Hepatocyte (in vitro differentiated cells): ENCODE data around the gene LRRC3B. TPM values are rescaled to one million over a fixed set of nuclear protein-coding genes. Genes with fewer than 3 reads are reported as not detected.

Experiments used
- DNase-seq: peaks from one replicate; pipeline ENCODE4 v3.0.0-alpha.2; 2016; ENCODE audit warnings: low spot score
- H2AFZ ChIP-seq: fragments of 200-600 bp; sonication (generic); 2 replicates; pipeline ENCODE4 v1.6.0; 2016; ENCODE audit warnings: antibody characterized with exemption, mild to moderate bottlenecking
- H3K27ac ChIP-seq: fragments of 200-600 bp; sonication (generic); 2 replicates; pipeline ENCODE4 v1.5.1; 2016; ENCODE audit warnings: mild to moderate bottlenecking
- H3K27me3 ChIP-seq: fragments of 200-600 bp; sonication (generic); 2 replicates; pipeline ENCODE4 v1.6.1; 2016
- H3K36me3 ChIP-seq: fragments of 200-600 bp; sonication (generic); replicated peaks from 2 replicates; pipeline ENCODE4 v1.5.1; 2016; ENCODE audit warnings: low read depth; ENCODE audit not compliant: insufficient read depth
- H3K4me1 ChIP-seq: fragments of 200-600 bp; sonication (generic); 2 replicates; pipeline ENCODE4 v1.5.1; 2016; ENCODE audit warnings: mild to moderate bottlenecking, moderate library complexity; ENCODE audit not compliant: insufficient read depth
- H3K4me2 ChIP-seq: fragments of 200-600 bp; sonication (generic); 2 replicates; pipeline ENCODE4 v1.6.0; 2016
- H3K4me3 ChIP-seq: fragments of 200-600 bp; sonication (generic); 2 replicates; pipeline ENCODE4 v1.5.1; 2016; ENCODE audit warnings: mild to moderate bottlenecking
- H3K79me2 ChIP-seq: fragments of 200-600 bp; sonication (generic); 2 replicates; pipeline ENCODE4 v1.6.0; 2017; ENCODE audit warnings: mild to moderate bottlenecking
- H3K9me2 ChIP-seq: fragments of 200-600 bp; sonication (generic); replicated peaks from 2 replicates; pipeline ENCODE4 v1.6.0; 2017; ENCODE audit warnings: mild to moderate bottlenecking; ENCODE audit not compliant: insufficient read depth
- H3K9me3 ChIP-seq: fragments of 200-600 bp; sonication (generic); 2 replicates; pipeline ENCODE4 v1.5.1; 2016; ENCODE audit warnings: low read depth, mild to moderate bottlenecking
- H4K20me1 ChIP-seq: fragments of 200-600 bp; sonication (generic); 2 replicates; pipeline ENCODE4 v1.6.0; 2016; ENCODE audit warnings: mild to moderate bottlenecking; ENCODE audit not compliant: insufficient read depth, poor library complexity, severe bottlenecking
- CTCF ChIP-seq: fragments of 200-600 bp; sonication (generic); IDR thresholded peaks from 2 replicates; pipeline ENCODE4 v1.5.1; 2016; ENCODE audit warnings: antibody characterized with exemption, mild to moderate bottlenecking; ENCODE audit not compliant: poor library complexity
- EZH2 ChIP-seq: fragments of 200-600 bp; sonication (generic); IDR thresholded peaks from 2 replicates; pipeline ENCODE4 v1.6.1; 2016; ENCODE audit warnings: antibody characterized with exemption, mild to moderate bottlenecking, borderline replicate concordance
- EZH2phosphoT487 ChIP-seq: fragments of 200-600 bp; sonication (generic); IDR thresholded peaks from one replicate; pipeline ENCODE4 v1.6.1; 2018; ENCODE audit warnings: antibody characterized with exemption, mild to moderate bottlenecking, low read depth, moderate library complexity; ENCODE audit not compliant: unreplicated experiment, severe bottlenecking
- WGBS: methylation state at CpG from one replicate; pipeline ENCODE4 v1.1.6; 2016; ENCODE audit warnings: low lambda C conversion rate; ENCODE audit errors: missing lambda C conversion rate; 5-methylcytosine and 5-hydroxymethylcytosine counted together
- polyA plus RNA-seq: library from polyadenylated mRNA; unstranded; fragments of >200 nt; fragmentation: Nextera tagmentation; extraction: Ambion mirVana; gene quantifications from 2 replicates; pipeline ENCODE4 v1.2.1, GENCODE V29; 2016
- total RNA-seq: library from RNA; depleted of rRNA; stranded (reverse); fragments of >200 nt; gene quantifications from 2 replicates; pipeline ENCODE4 v1.2.3, GENCODE V29; 2014

LRRC3B gene
- total and polyA plus RNA-seq, 2 experiments from 2014 or later: 1.7 to 5.9 TPM

GRCh38 chr3:26636096-26636727 is 13.6 kb downstream of the LRRC3B start:
- Histone ChIP-seq H3K27me3 (no peaks in the 10 kb centered on the region), H3K36me3 (no peaks in the 10 kb centered on the region), H3K27ac (no peak overlapping the region), H2AFZ (no peak overlapping the region), H3K4me3 (no peak overlapping the region), H3K79me2 (no peaks in the 10 kb centered on the region), H4K20me1 (no peaks in the 10 kb centered on the region), H3K4me1 (no peaks in the 10 kb centered on the region), H3K9me2 (no peaks in the 10 kb centered on the region), H3K9me3 (no peaks in the 10 kb centered on the region), H3K4me2 (no peak overlapping the region)
- TF ChIP-seq EZH2phosphoT487: no peak
- DNase-seq: no peak
- 93% methylated on average over 1 of the region's 1 CpG for WGBS

- no peaks in the 10 kb centered on the region for H3K79me2 ChIP-seq
- no peaks in the 10 kb centered on the region for H4K20me1 ChIP-seq
- H3K9me3 ChIP-seq: no peaks in the 10 kb centered on the region
- no peak for TF ChIP-seq CTCF
- no peak for TF ChIP-seq EZH2phosphoT487
- no peak for TF ChIP-seq EZH2
- H3K36me3 ChIP-seq: no peaks in the 10 kb centered on the region
- no peak overlapping the region for H3K4me2 ChIP-seq
- no peaks in the 10 kb centered on the region for H3K27me3 ChIP-seq
- no peak overlapping the region for H3K4me3 ChIP-seq
- H2AFZ ChIP-seq: no peak overlapping the region
- H3K4me1 ChIP-seq: no peaks in the 10 kb centered on the region
- H3K27ac ChIP-seq: no peak overlapping the region
- no peak for DNase-seq
- no peaks in the 10 kb centered on the region for H3K9me2 ChIP-seq
These were observed 15.1 kb downstream of the LRRC3B start for GRCh38 chr3:26637698-26638097.

GRCh38 chr3:26638113-26638512 is 15.5 kb downstream of the LRRC3B start:
- Histone ChIP-seq H3K27me3 (no peaks in the 10 kb centered on the region), H2AFZ (no peak overlapping the region), H3K4me1 (no peaks in the 10 kb centered on the region), H3K27ac (no peak overlapping the region), H4K20me1 (no peaks in the 10 kb centered on the region), H3K4me3 (no peak overlapping the region), H3K9me2 (no peaks in the 10 kb centered on the region), H3K36me3 (no peaks in the 10 kb centered on the region), H3K9me3 (no peaks in the 10 kb centered on the region), H3K4me2 (no peak overlapping the region), H3K79me2 (no peaks in the 10 kb centered on the region)
- TF ChIP-seq EZH2 (no peak), CTCF (no peak), EZH2phosphoT487 (no peak)
- DNase-seq: no peak
- WGBS: 91% methylated on average over 2 of the region's 2 CpGs

GRCh38 chr3:26639339-26639738 is 16.8 kb downstream of the LRRC3B start:
- whole genome bisulfite sequencing: 91% methylated on average over 2 of the region's 2 CpGs
- Histone ChIP-seq H3K27me3 (no peaks in the 10 kb centered on the region), H3K27ac (no peak overlapping the region), H3K4me3 (no peak overlapping the region), H3K4me2 (no peak overlapping the region), H4K20me1 (no peaks in the 10 kb centered on the region), H3K9me2 (no peaks in the 10 kb centered on the region), H3K36me3 (no peaks in the 10 kb centered on the region), H2AFZ (no peak overlapping the region), H3K79me2 (no peaks in the 10 kb centered on the region), H3K4me1 (no peaks in the 10 kb centered on the region), H3K9me3 (no peaks in the 10 kb centered on the region)
- TF ChIP-seq EZH2 (no peak), EZH2phosphoT487 (no peak), CTCF (no peak)
- no peak for DNase-seq
